ENCODE results near the gene MAGEB3.

Gene MAGEB3

DNA sequence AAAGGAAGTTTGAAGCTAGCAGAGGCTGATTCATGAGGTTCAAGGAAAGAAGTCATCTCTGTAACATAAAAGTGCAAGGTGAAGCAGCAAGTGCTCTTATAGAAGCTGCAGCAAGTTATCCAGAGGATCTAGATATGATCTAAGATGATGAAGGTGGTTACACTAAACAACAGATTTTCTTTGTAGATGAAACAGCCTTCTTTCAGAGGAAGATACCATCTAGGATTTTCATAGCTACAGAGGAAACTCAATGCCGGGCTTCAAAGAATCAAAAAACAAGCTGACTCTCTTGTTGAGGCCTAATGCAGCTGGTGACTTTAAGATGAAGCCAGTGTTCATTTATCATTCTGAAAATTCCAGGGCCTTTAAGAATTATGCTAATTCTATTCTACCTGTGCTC, 50.0 kb downstream of the MAGEB3 start:
- no peak for DNase-seq

DNA sequence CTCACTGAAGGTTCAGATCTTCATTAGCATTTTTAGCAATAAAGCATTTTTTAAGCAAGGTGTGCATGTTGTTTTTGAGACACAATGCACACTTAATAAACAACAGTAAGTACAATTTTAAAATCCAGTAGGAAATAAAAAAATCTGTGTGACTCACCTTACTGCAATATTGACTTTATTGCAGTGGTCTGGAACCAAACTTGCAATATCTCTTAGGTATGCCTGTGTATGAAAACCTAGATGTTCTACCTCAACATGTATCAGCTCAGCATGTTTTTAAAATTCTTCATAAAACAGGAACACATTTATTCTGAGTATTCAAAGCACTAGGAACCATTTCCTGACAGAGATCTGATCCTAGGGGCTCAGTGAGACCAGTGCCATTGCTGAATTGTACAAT, 52.1 kb downstream of the MAGEB3 start:
- DNase-seq: no peak

- no peak for DNase-seq
Measured at GRCh38 chrX:30283456-30284200, 53.2 kb downstream of the MAGEB3 start.
